ENCODE measurements around the gene PRR13. TPM values are rescaled to one million over a fixed set of nuclear protein-coding genes. Genes with fewer than 3 reads are reported as not detected.

The PRR13 gene
- total and polyA plus RNA-seq, 2 donors (not counting 1 experiment from before 2014, with no cell fraction given) = 108 to 213 TPM

GRCh38 chr12:53418221-53418620, 23.3 kb upstream of the PRR13 start:
- no peaks in the 10 kb centered on the region for H3K79me2 ChIP-seq (ENCODE audit: control insufficient read depth, insufficient read depth, low read length)
- H3K36me3 ChIP-seq (replicated peaks in 1 of 2; ENCODE audit: control extremely low read depth in 1 of 2, control insufficient read depth in 1 of 2, extremely low read depth in 1 of 2, insufficient read depth in 2 of 2, low read length in 1 of 2) = peaks cover 2 to 4% of the 10 kb centered on the region in 2 experiments
- peaks cover 23 to 35% of the 10 kb centered on the region in 2 donors for H3K4me1 ChIP-seq (ENCODE audit: control insufficient read depth in 2 of 2, insufficient read depth in 2 of 2, low read length in 2 of 2)
- H3K9ac ChIP-seq (ENCODE audit: low read length) = no peak overlapping the region
- no peak overlapping the region for H3K4me3 ChIP-seq (ENCODE audit: control extremely low read depth in 1 of 5, extremely low read depth in 1 of 5, insufficient read depth in 1 of 5, low read depth in 2 of 5, low read length in 4 of 5)
- Mint-ChIP-seq H3K27ac (peak overlapping the region; percentile 61), H3K9me3 (ENCODE audit: insufficient read depth) (no peaks in the 10 kb centered on the region), H3K4me3 (peak overlapping the region; percentile 7), H3K4me1 (peaks cover 52% of the 10 kb centered on the region), H3K27me3 (no peaks in the 10 kb centered on the region)
- H2AFZ ChIP-seq (ENCODE audit: insufficient read depth, low read depth, low read length, poor library complexity, severe bottlenecking) = no peak overlapping the region
- DNase-seq (no peak), ATAC-seq (ENCODE audit: low read depth) (no peak)
- no peaks in the 10 kb centered on the region for H4K20me1 ChIP-seq (ENCODE audit: control insufficient read depth, insufficient read depth, low read length, poor library complexity, severe bottlenecking)
- intact Hi-C loops (cut with micrococcal nuclease) = no loop called here
- no peak overlapping the region for H3K27ac ChIP-seq (ENCODE audit: low read length in 2 of 2)
- H3K4me2 ChIP-seq (replicated peaks; ENCODE audit: low read depth, low read length, poor library complexity, severe bottlenecking) = no peak overlapping the region
- POLR2A ChIA-PET = interaction anchor here (0.6 to 1.7 kb wide), 5 partner anchors 63 to 97 kb away, joined by 3 to 10 read pairs (median 4); partner anchors contain the start of gene AAAS
- CTCF ChIA-PET = interaction anchor here (1.1 to 7.5 kb wide), 10 partner anchors 22 to 261 kb away, joined by 3 to 70 read pairs (median 5); no protein-coding TSS in a partner anchor
- no peak for TF ChIP-seq CTCF (IDR thresholded peaks at IDR 0.05)
- no peak for TF ChIP-seq EZH2 (IDR thresholded peaks at IDR 0.05; ENCODE audit: borderline replicate concordance, insufficient read depth, low read depth, low read length, poor library complexity, severe bottlenecking)
- H3K27me3 ChIP-seq (replicated peaks in 1 of 4; ENCODE audit: control extremely low read depth in 1 of 4, control insufficient read depth in 3 of 4, insufficient read depth in 4 of 4, low read length in 3 of 4) = no peaks in the 10 kb centered on the region
- no peaks in the 10 kb centered on the region for H3K9me3 ChIP-seq (ENCODE audit: control extremely low read depth in 1 of 3, control insufficient read depth in 2 of 3, insufficient read depth in 1 of 3, low read length in 2 of 3)
- WGBS (ENCODE audit: insufficient coverage) = 91% methylated on average over 3 of the region's 3 CpGs

GRCh38 chr12:53419756-53420155, 21.8 kb upstream of the PRR13 start:
- POLR2A ChIA-PET = no interaction called here
- peak overlapping the region; percentile 12 for H3K27ac Mint-ChIP-seq
- WGBS (ENCODE audit: insufficient coverage) = 100% methylated on average over 1 of the region's 2 CpGs

More at GRCh38 chr12:53419756-53420155, 21.8 kb upstream of the PRR13 start:
- no peaks in the 10 kb centered on the region for H3K27me3 Mint-ChIP-seq
- Histone ChIP-seq H3K79me2 (ENCODE audit: control insufficient read depth, insufficient read depth, low read length) (no peaks in the 10 kb centered on the region), H4K20me1 (ENCODE audit: control insufficient read depth, insufficient read depth, low read length, poor library complexity, severe bottlenecking) (no peaks in the 10 kb centered on the region), H3K27me3 (replicated peaks in 1 of 4; ENCODE audit: control extremely low read depth in 1 of 4, control insufficient read depth in 3 of 4, insufficient read depth in 4 of 4, low read length in 3 of 4) (no peaks in the 10 kb centered on the region), H3K9me3 (ENCODE audit: control extremely low read depth in 1 of 3, control insufficient read depth in 2 of 3, insufficient read depth in 1 of 3, low read length in 2 of 3) (no peaks in the 10 kb centered on the region), H2AFZ (ENCODE audit: insufficient read depth, low read depth, low read length, poor library complexity, severe bottlenecking) (no peak overlapping the region), H3K4me3 (ENCODE audit: control extremely low read depth in 1 of 5, extremely low read depth in 1 of 5, insufficient read depth in 1 of 5, low read depth in 2 of 5, low read length in 4 of 5) (no peak overlapping the region), H3K4me1 (ENCODE audit: control insufficient read depth in 2 of 2, insufficient read depth in 2 of 2, low read length in 2 of 2) (peaks cover 20 to 32% of the 10 kb centered on the region in 2 donors), H3K27ac (ENCODE audit: low read length in 2 of 2) (no peak overlapping the region), H3K9ac (ENCODE audit: low read length) (no peak overlapping the region), H3K36me3 (replicated peaks in 1 of 2; ENCODE audit: control extremely low read depth in 1 of 2, control insufficient read depth in 1 of 2, extremely low read depth in 1 of 2, insufficient read depth in 2 of 2, low read length in 1 of 2) (peaks cover 0 to 2% of the 10 kb centered on the region in 2 experiments), H3K4me2 (replicated peaks; ENCODE audit: low read depth, low read length, poor library complexity, severe bottlenecking) (no peak overlapping the region)
- CTCF ChIA-PET = interaction anchor here (1.3 to 9.5 kb wide), 3 partner anchors 53 to 95 kb away, joined by 3 to 384 read pairs (median 64); no protein-coding TSS in a partner anchor
- ATAC-seq (ENCODE audit: low read depth) = no peak
- no peaks in the 10 kb centered on the region for H3K9me3 Mint-ChIP-seq (ENCODE audit: insufficient read depth)
- no peak for DNase-seq
- H3K4me3 Mint-ChIP-seq = no peak overlapping the region
- intact Hi-C loops (cut with micrococcal nuclease) = loop anchor here (2.0 kb wide), 1 partner anchor 81 kb away; the partner anchor contains the start of gene TARBP2
- H3K4me1 Mint-ChIP-seq = peaks cover 46% of the 10 kb centered on the region
- TF ChIP-seq EZH2 (IDR thresholded peaks at IDR 0.05; ENCODE audit: borderline replicate concordance, insufficient read depth, low read depth, low read length, poor library complexity, severe bottlenecking) (no peak), CTCF (IDR thresholded peaks at IDR 0.05) (no peak)
